HG02938 (cell line): Measurements from ENCODE around the gene FCHO2.

ENCODE experiments used
- ATAC-seq: cut with Tn5 transposase; IDR thresholded peaks from one replicate; pipeline ENCODE4 v1.9.1; 2021; ENCODE audit warnings: mild to moderate bottlenecking, moderate library complexity; ENCODE audit not compliant: unreplicated experiment

Gene FCHO2

GRCh38 chr5:73135021-73135420 is 179.2 kb downstream of the FCHO2 start:
- no peak for ATAC-seq

GRCh38 chr5:73135429-73136054 is 179.7 kb downstream of the FCHO2 start:
- no peak for ATAC-seq

- ATAC-seq: no peak
These were observed 180.3 kb downstream of the FCHO2 start for GRCh38 chr5:73136055-73136562.

- no peak for ATAC-seq
These were observed 182.0 kb downstream of the FCHO2 start for GRCh38 chr5:73137563-73138530.

- no peak for ATAC-seq
These were observed 183.6 kb downstream of the FCHO2 start for GRCh38 chr5:73139485-73139884.
